ENCODE results near the gene KLF16. TPM values are rescaled to one million over a fixed set of nuclear protein-coding genes. Genes with fewer than 3 reads are reported as not detected.

KLF16 gene
- total RNA-seq, 1 donor from 2014 or later, result 7.6 TPM

DNA sequence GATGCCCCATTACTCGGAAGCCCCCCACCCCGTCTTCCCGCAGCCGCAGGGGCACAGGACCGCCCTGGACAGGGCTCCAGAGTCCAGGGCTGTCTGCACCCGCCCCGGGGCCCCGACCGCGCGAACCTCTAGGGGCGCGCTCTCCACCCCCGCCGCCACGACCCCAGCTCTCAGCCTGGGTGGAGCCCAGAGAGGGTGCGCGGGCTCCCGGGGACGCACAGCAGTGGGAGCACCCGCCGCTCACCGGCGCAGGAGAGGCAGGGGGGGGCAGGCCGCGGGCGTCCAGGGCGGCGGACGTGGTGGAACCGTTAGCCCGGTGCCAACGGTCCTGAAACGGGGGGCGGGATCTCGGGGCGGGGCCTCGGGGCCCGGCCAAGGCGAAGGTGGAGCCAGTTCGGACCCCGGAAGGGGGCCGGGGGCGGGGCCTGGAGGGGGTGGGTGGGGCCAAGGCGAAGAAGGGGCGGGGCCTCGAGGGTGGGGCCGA lies 51.4 kb downstream of the KLF16 start, which contains the start of gene ATP8B3:
TSS of gene ATP8B3 (minus strand) at position 335 of the 484 bp plus-strand sequence. CDS start 540 bp downstream, outside the sequence.
- no peak for DNase-seq (ENCODE audit: extremely low spot score in 2 of 2)
- Histone ChIP-seq H3K4me1 (peaks cover 26% of the 10 kb centered on the region), H3K27me3 (no peaks in the 10 kb centered on the region), H3K9me3 (no peaks in the 10 kb centered on the region), H3K4me3 (peak within 1 kb of the TSS; percentile 50 to 52), H3K36me3 (peaks cover 0 to 26% of the 10 kb centered on the region in 2 donors), H3K27ac (peak within 1 kb of the TSS; percentile 86)
- TF ChIP-seq, protein P1, sequence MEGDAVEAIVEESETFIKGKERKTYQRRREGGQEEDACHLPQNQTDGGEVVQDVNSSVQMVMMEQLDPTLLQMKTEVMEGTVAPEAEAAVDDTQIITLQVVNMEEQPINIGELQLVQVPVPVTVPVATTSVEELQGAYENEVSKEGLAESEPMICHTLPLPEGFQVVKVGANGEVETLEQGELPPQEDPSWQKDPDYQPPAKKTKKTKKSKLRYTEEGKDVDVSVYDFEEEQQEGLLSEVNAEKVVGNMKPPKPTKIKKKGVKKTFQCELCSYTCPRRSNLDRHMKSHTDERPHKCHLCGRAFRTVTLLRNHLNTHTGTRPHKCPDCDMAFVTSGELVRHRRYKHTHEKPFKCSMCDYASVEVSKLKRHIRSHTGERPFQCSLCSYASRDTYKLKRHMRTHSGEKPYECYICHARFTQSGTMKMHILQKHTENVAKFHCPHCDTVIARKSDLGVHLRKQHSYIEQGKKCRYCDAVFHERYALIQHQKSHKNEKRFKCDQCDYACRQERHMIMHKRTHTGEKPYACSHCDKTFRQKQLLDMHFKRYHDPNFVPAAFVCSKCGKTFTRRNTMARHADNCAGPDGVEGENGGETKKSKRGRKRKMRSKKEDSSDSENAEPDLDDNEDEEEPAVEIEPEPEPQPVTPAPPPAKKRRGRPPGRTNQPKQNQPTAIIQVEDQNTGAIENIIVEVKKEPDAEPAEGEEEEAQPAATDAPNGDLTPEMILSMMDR (IDR thresholded peaks at IDR 0.05), result no peak
- no peak for TF ChIP-seq POLR2AphosphoS5 (IDR thresholded peaks at IDR 0.05; ENCODE audit: insufficient read depth in 1 of 2, low read depth in 1 of 2)
- TF ChIP-seq POLR2A (IDR thresholded peaks at IDR 0.05), result no peak
- intact Hi-C loops (cut with DNase I), result no loop called here

GRCh38 chr19:1811472-1811894 lies 51.9 kb downstream of the KLF16 start:
- no peak for DNase-seq (ENCODE audit: extremely low spot score in 2 of 2)

GRCh38 chr19:1810439-1811160 lies 52.8 kb downstream of the KLF16 start:
- Histone ChIP-seq H3K36me3 (peaks cover 0 to 12% of the 10 kb centered on the region in 2 donors), H3K4me3 (no peak overlapping the region), H3K27ac (peak overlapping the region; percentile 86), H3K27me3 (no peaks in the 10 kb centered on the region), H3K9me3 (no peaks in the 10 kb centered on the region), H3K4me1 (peaks cover 26% of the 10 kb centered on the region)
- TF ChIP-seq POLR2A (IDR thresholded peaks at IDR 0.05) (no peak), POLR2AphosphoS5 (IDR thresholded peaks at IDR 0.05; ENCODE audit: insufficient read depth in 1 of 2, low read depth in 1 of 2) (no peak)
- TF ChIP-seq, protein P1 (IDR thresholded peaks at IDR 0.05), result no peak
- intact Hi-C loops (cut with DNase I), result no loop called here
- DNase-seq (ENCODE audit: extremely low spot score in 2 of 2), result no peak

More at GRCh38 chr19:1811472-1811894, 51.9 kb downstream of the KLF16 start:
- intact Hi-C loops (cut with DNase I), result no loop called here
- Histone ChIP-seq H3K27ac (peak overlapping the region; percentile 86), H3K36me3 (peaks cover 0 to 21% of the 10 kb centered on the region in 2 donors), H3K9me3 (no peaks in the 10 kb centered on the region), H3K4me1 (peaks cover 26% of the 10 kb centered on the region), H3K4me3 (peak overlapping the region; percentile 50 to 52), H3K27me3 (no peaks in the 10 kb centered on the region)
- TF ChIP-seq POLR2A (IDR thresholded peaks at IDR 0.05) (no peak), POLR2AphosphoS5 (IDR thresholded peaks at IDR 0.05; ENCODE audit: insufficient read depth in 1 of 2, low read depth in 1 of 2) (peak; percentile 34 to 46)
- TF ChIP-seq, protein P1 (IDR thresholded peaks at IDR 0.05), result no peak

GRCh38 chr19:1809678-1810077 lies 53.7 kb downstream of the KLF16 start:
- Histone ChIP-seq H3K27me3 (no peaks in the 10 kb centered on the region), H3K27ac (no peak overlapping the region), H3K4me3 (no peak overlapping the region), H3K4me1 (peaks cover 26% of the 10 kb centered on the region), H3K36me3 (peaks cover 0 to 3% of the 10 kb centered on the region in 2 donors), H3K9me3 (no peaks in the 10 kb centered on the region)
- intact Hi-C loops (cut with DNase I), result no loop called here
- no peak for DNase-seq (ENCODE audit: extremely low spot score in 2 of 2)
- no peak for TF ChIP-seq POLR2A (IDR thresholded peaks at IDR 0.05)
- TF ChIP-seq POLR2AphosphoS5 (IDR thresholded peaks at IDR 0.05; ENCODE audit: insufficient read depth in 1 of 2, low read depth in 1 of 2), result no peak
- TF ChIP-seq, protein P1 (IDR thresholded peaks at IDR 0.05), result no peak

GRCh38 chr19:1808395-1808731 lies 55.0 kb downstream of the KLF16 start:
- Histone ChIP-seq H3K27ac (no peak overlapping the region), H3K4me3 (no peak overlapping the region), H3K27me3 (no peaks in the 10 kb centered on the region), H3K4me1 (peaks cover 24% of the 10 kb centered on the region), H3K9me3 (no peaks in the 10 kb centered on the region), H3K36me3 (no peaks in the 10 kb centered on the region)
- TF ChIP-seq POLR2A (IDR thresholded peaks at IDR 0.05), result no peak
- TF ChIP-seq POLR2AphosphoS5 (IDR thresholded peaks at IDR 0.05; ENCODE audit: insufficient read depth in 1 of 2, low read depth in 1 of 2), result no peak
- TF ChIP-seq, protein P1 (IDR thresholded peaks at IDR 0.05), result no peak
- intact Hi-C loops (cut with DNase I), result no loop called here
- no peak for DNase-seq (ENCODE audit: extremely low spot score in 2 of 2)
